KG1 (cell line): ENCODE measurements around the gene FBXO17.
"Not testable (repeated sequence)": the region's sequence is repeated elsewhere in the genome, so short reads cannot be mapped to it uniquely, and the experiment has no call there.

Experiments used
- DNase-seq: peaks from one replicate; lab custom pipeline; 2025; lab: John Stamatoyannopoulos, UW

FBXO17 gene

DNA sequence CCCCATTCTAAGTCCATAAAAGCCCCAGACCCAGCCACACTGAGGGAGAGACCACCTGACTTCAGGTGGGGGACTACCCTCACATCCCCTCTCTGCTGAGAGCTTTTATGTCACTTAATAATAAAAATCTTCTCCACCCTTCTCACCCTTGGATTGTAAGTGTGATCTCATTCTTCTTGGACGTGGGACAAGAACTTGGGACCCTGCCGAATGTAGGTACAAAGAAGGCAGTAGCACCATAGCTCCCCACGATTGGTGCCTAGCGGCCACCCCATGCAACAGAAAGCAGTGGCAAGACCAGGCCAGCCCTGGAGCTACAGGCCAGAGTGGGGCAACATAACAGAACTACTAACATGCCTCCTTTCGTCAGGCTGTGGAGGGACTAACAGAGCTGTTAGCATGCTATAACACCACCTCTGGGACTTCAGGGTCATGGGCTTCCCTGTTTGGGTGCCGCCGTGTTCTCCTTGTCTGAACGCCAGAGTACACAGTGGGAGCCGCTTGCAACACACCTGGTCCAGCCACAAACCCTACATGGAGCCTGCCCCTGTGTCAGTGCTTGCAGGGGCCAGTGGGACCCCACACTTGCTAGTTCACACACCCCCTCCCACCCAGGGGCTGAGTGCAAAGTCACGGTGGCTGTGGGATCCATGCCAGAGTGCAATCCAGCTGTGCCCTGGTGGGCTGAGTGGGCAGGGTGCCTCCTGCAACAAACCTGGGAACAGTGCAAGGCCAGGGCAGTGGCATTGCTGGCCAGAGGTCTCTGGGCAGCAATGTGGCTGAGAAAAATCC is 5.2 kb upstream of the FBXO17 start:
- DNase-seq: no peak

DNA sequence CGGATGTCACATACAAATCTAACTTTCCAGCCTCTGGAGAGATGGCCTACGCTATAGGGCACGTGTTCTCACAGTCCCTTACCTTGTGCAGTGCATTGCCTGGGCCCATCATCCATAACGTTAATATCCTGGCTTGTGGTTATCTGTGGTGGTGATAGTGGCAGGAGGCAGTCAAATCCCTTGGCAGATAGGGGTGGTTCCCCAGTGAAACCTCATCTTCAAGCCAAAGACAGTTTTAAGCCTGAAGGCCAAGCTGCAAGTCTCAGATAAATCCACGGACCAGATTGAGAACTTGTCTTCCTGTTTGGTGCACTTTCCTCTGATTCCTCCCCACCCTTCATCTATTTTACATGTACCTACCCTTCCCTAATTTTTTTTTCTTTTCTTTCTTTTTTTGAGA is 4.3 kb upstream of the FBXO17 start:
- no peak for DNase-seq

DNA sequence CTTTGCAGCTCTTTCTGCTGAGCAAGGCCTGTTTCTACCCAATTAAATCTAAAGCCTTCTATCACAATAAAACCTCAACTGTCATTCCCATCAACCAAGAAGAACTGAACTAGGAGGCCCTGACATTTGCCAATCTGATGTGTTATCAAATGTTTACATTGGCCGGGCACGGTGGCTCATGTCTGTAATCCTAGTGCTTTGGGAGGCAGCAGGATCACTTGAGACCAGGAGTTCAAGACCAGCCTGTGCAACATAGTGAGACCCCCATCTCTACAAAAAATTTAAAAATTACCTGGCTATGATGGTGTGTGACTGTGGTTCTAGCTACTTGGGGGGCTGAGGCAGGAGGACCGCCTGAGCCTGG is 2.8 kb upstream of the FBXO17 start:
- DNase-seq: no peak

DNA sequence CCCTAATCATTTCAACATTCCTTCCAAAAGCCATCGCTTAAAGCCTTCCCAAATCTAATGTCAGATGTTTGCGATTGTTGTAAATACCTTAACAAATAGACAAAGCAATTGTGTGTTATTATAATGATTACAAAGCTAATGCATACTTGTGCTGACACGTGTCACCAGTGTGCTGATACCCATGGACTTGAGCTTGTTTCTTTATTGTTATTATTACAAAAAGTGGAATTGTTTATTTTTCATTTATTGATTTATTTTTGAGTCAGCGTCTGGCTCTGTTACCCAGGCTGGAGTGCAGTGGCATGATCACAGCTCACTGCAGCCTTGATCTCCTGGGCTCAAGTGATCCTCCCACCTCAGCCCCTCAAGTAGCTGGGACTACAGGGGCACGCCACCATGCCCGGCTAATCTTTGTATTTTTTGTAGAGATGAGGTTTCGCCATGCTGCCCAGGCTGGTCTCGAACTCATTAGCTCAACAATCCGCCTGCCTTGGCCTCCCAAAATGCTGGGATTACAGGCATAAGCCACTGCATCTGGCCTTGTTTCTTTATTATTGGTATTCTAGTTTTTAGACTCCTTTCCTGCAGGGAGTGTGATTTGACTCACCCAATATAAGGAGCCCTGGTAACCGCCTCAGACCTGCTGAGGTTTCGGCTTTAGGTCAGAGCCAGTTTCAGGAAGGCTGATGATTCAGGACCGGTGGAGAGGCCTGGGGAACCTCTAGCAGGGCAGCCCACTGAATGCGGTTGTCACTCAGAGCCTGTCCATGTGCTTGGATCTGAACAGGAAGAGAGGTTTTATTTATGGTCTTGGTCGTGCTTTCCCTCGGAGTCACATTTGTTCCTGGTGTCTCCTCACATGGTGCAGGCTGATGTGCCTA is 2.1 kb upstream of the FBXO17 start:
- DNase-seq: no peak

- DNase-seq: no peak
These were observed 324 bp upstream of the FBXO17 start for GRCh38 chr19:38975861-38976271.

GRCh38 chr19:38974624-38975213 is 823 bp downstream of the FBXO17 start:
- DNase-seq: no peak

GRCh38 chr19:38971672-38972071 is 3.9 kb downstream of the FBXO17 start:
- no peak for DNase-seq

GRCh38 chr19:38970664-38971532 is 4.6 kb downstream of the FBXO17 start:
- DNase-seq: no peak

DNA sequence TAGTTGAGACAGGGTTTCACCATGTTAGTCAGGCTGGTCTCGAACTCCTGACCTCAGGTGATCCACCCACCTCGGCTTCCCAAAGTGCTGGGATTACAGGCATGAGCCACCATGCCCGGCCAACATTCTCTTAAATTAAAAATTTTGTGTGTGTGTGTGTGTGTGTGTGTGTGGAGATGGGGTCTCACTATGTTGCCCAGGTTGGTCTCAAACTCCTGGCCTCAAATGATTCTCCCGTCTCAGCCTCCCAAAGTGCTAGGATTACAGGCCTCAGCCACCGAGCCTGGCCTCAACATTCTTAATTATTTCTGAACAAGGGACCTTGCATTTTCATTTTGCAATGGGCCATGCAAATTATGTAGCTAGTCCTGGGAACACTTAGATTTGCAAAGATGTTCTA is 9.4 kb downstream of the FBXO17 start:
- DNase-seq: not testable (repeated sequence)

- no peak for DNase-seq
These were observed 10.8 kb downstream of the FBXO17 start for GRCh38 chr19:38964738-38965137.

- no peak for DNase-seq
These were observed 15.9 kb downstream of the FBXO17 start for GRCh38 chr19:38959618-38960017.

GRCh38 chr19:38958301-38958700 is 17.2 kb downstream of the FBXO17 start:
- DNase-seq: no peak

GRCh38 chr19:38956264-38956663 is 19.3 kb downstream of the FBXO17 start:
- DNase-seq: no peak

GRCh38 chr19:38953677-38954076 is 21.9 kb downstream of the FBXO17 start:
- DNase-seq: no peak

GRCh38 chr19:38952395-38953165 is 23.0 kb downstream of the FBXO17 start:
- DNase-seq: peak; percentile 5

DNA sequence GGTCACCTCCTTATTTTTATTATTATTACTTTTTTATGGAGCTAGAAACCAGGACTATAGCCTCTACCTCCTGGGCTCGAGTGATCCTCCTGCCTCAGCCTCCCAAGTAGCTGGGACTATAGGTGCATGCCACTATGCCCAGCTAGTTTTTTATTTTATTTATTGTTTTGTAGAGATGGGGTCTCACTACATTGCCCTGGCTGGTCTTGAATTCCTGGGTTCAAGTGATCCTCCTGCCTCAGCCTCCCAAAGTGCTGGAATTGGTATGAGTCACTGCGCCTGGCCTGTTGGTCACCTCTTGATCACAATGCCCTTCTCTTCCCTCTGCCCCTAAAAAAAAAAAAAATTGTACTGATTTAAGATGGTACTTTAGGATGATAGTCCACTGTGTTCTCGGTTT is 24.4 kb downstream of the FBXO17 start:
- no peak for DNase-seq

GRCh38 chr19:38949580-38950367 is 25.8 kb downstream of the FBXO17 start:
- no peak for DNase-seq

DNA sequence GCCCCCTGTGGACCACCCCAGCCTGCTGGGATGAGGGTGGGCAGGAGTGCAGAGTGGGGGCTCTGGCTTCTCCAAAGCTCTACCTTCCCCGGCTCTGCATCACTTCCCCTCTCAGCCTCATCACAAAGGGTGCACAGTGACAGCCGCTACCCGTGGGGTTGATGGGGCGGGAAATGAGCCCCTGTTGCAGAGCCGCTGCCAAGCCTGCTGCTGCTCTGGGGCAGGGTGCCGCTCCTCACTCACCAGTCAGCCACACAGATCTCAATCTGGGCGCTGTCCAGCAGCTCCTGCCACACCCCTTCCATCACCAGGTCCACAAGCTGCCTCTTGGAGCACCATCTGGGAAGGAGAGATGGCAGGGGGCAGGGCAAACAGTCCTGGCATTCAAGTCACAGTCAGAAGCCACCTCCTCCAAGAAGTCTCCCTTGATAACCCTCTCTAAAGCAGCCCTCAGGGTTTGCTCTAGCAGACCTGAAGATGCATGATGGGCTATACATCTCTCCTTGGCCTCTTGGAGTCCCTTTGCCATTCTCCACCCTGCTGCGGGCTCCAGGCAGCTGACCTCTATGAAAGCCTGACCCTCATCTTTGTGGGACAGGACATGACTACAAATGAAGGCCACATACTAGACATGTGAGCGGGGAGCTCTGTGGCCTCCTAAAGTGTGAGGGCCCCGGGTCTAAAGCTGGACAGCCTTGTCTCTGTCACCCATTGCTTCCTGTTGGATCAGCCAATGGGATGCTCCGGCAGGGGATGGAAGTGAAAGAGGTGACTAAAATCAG is 29.1 kb downstream of the FBXO17 start:
- no peak for DNase-seq

GRCh38 chr19:38945562-38946228 is 29.8 kb downstream of the FBXO17 start:
- DNase-seq: no peak
